ENCODE results near the gene BMERB1.

The BMERB1 gene

GRCh38 chr16:15515992-15516391, 81.6 kb downstream of the BMERB1 start:
- DNase-seq (ENCODE audit: low read depth): no peak
- H3K4me3 ChIP-seq (ENCODE audit: low read depth, low read length): no peak overlapping the region
- no peak for TF ChIP-seq CTCF (IDR thresholded peaks at IDR 0.05; ENCODE audit: control insufficient read depth, extremely low read depth, insufficient read depth)

DNA sequence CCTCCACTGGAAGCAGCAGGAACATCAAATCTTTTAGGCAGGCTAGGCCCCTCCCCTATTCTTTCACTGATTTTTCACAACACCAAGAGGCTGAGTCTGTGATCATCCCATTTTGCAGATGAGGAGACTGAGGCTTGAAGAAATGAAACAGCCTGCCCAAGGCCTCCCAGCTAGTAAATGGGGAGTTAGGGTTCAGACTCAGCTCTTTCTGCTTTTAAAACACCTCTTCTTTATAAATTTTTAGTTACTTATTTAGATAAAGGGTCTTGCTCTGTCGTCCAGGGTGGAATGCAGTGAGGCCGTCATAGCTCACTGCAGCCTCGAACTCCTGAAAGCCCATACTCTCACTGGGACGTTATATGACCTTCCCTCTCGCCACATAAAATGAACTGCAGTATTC, 82.2 kb downstream of the BMERB1 start:
- no peak for DNase-seq (ENCODE audit: low read depth)

DNA sequence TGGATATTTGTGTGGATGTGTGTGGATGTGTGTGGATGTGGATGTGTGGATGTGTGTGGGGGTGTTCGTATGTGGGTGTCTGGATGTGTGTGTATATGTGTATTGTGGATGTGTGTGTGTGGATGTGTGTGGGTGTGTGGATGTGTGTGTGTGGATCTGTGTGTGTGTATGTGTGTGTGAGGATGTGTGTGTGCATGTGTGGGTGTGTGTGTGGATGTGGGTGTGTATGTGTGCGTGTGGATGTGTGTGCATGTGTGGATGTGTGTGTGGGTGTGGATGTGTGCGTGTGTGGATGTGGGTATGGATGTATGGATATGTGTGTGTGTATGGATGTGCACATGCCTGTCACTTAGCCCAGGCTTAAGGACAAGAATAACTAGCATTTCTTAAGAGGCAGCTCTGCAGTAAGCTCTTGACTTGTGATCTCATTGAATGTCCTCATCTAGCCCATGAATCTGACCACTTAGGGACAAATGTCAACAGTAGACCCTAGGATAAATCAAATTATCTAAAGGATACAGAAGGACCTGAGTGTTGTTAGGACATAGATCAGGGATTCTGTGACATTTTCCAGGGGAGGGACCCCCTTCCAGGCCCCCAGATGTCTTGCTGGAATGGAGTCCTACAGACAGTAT, 83.5 kb downstream of the BMERB1 start:
- no peak overlapping the region for H3K4me3 ChIP-seq (ENCODE audit: low read depth, low read length)
- DNase-seq (ENCODE audit: low read depth): no peak
- TF ChIP-seq CTCF (IDR thresholded peaks at IDR 0.05; ENCODE audit: control insufficient read depth, extremely low read depth, insufficient read depth): no peak

More for the DNA sequence above, 82.2 kb downstream of the BMERB1 start:
- no peak for TF ChIP-seq CTCF (IDR thresholded peaks at IDR 0.05; ENCODE audit: control insufficient read depth, extremely low read depth, insufficient read depth)
- H3K4me3 ChIP-seq (ENCODE audit: low read depth, low read length): no peak overlapping the region

GRCh38 chr16:15518381-15519351, 84.3 kb downstream of the BMERB1 start:
- TF ChIP-seq CTCF (IDR thresholded peaks at IDR 0.05; ENCODE audit: control insufficient read depth, extremely low read depth, insufficient read depth): no peak
- H3K4me3 ChIP-seq (ENCODE audit: low read depth, low read length): no peak overlapping the region
- no peak for DNase-seq (ENCODE audit: low read depth)

GRCh38 chr16:15519790-15520189, 85.4 kb downstream of the BMERB1 start:
- TF ChIP-seq CTCF (IDR thresholded peaks at IDR 0.05; ENCODE audit: control insufficient read depth, extremely low read depth, insufficient read depth): no peak
- no peak overlapping the region for H3K4me3 ChIP-seq (ENCODE audit: low read depth, low read length)
- no peak for DNase-seq (ENCODE audit: low read depth)

- no peak overlapping the region for H3K4me3 ChIP-seq (ENCODE audit: low read depth, low read length)
- DNase-seq (ENCODE audit: low read depth): no peak
- no peak for TF ChIP-seq CTCF (IDR thresholded peaks at IDR 0.05; ENCODE audit: control insufficient read depth, extremely low read depth, insufficient read depth)
Observed at GRCh38 chr16:15521390-15521757, 87.0 kb downstream of the BMERB1 start.

Measured in LNCaP clone FGC (cell line).